ACC112 (cell line): Measurements from ENCODE around the gene SLC1A2.

Source experiments
- H2AFZ ChIP-seq: fragments of 200-600 bp; sonication (generic); one replicate; pipeline ENCODE4 v1.6.0; 2017; ENCODE audit warnings: antibody characterized with exemption, low read length; ENCODE audit not compliant: unreplicated experiment
- H3K27ac ChIP-seq: fragments of 200-600 bp; sonication (generic); 2 replicates; pipeline ENCODE4 v1.5.1; 2014; ENCODE audit warnings: low read depth, mild to moderate bottlenecking, antibody characterized with exemption, low read length, moderate library complexity
- H3K27me3 ChIP-seq: fragments of 200-600 bp; sonication (generic); 2 replicates; pipeline ENCODE4 v1.6.1; 2014; ENCODE audit warnings: mild to moderate bottlenecking, antibody characterized with exemption, low read length, moderate library complexity, mixed read lengths; ENCODE audit not compliant: insufficient read depth
- H3K36me3 ChIP-seq: fragments of 200-600 bp; sonication (generic); 2 replicates; pipeline ENCODE4 v1.6.1; 2016; ENCODE audit warnings: mild to moderate bottlenecking, antibody characterized with exemption, low read length, moderate library complexity, mixed read lengths; ENCODE audit not compliant: insufficient read depth
- H3K4me1 ChIP-seq: fragments of 200-600 bp; sonication (generic); one replicate; pipeline ENCODE4 v1.6.1; 2016; ENCODE audit warnings: low read length, mixed read lengths; ENCODE audit not compliant: insufficient read depth, unreplicated experiment, control insufficient read depth
- H3K4me3 ChIP-seq: fragments of 200-600 bp; sonication (generic); 2 replicates; pipeline ENCODE4 v1.5.1; 2014; ENCODE audit warnings: mild to moderate bottlenecking, low read depth, low read length
- H3K79me2 ChIP-seq: fragments of 200-600 bp; sonication (generic); one replicate; pipeline ENCODE4 v1.6.0; 2016; ENCODE audit warnings: low read length; ENCODE audit not compliant: control insufficient read depth, unreplicated experiment, insufficient read depth

Gene SLC1A2

GRCh38 chr11:35256296-35256695, 163.1 kb downstream of the SLC1A2 start:
- Histone ChIP-seq H2AFZ (no peak overlapping the region), H3K79me2 (no peaks in the 10 kb centered on the region), H3K27me3 (no peaks in the 10 kb centered on the region), H3K27ac (no peak overlapping the region), H3K36me3 (no peaks in the 10 kb centered on the region), H3K4me3 (no peak overlapping the region), H3K4me1 (peaks cover 12% of the 10 kb centered on the region)

- H3K4me3 ChIP-seq = no peak overlapping the region
- H3K36me3 ChIP-seq = no peaks in the 10 kb centered on the region
- no peak overlapping the region for H3K27ac ChIP-seq
- peaks cover 6% of the 10 kb centered on the region for H3K4me1 ChIP-seq
- H2AFZ ChIP-seq = no peak overlapping the region
- no peaks in the 10 kb centered on the region for H3K79me2 ChIP-seq
- no peaks in the 10 kb centered on the region for H3K27me3 ChIP-seq
These were observed 163.8 kb downstream of the SLC1A2 start for GRCh38 chr11:35255514-35255913.

GRCh38 chr11:35253237-35253636, 166.1 kb downstream of the SLC1A2 start:
- H3K79me2 ChIP-seq = no peaks in the 10 kb centered on the region
- H3K4me3 ChIP-seq = no peak overlapping the region
- H3K27me3 ChIP-seq = no peaks in the 10 kb centered on the region
- H3K4me1 ChIP-seq = no peaks in the 10 kb centered on the region
- no peaks in the 10 kb centered on the region for H3K36me3 ChIP-seq
- H3K27ac ChIP-seq = no peak overlapping the region
- no peak overlapping the region for H2AFZ ChIP-seq

GRCh38 chr11:35250621-35251020, 168.7 kb downstream of the SLC1A2 start:
- H3K79me2 ChIP-seq = no peaks in the 10 kb centered on the region
- no peaks in the 10 kb centered on the region for H3K36me3 ChIP-seq
- no peak overlapping the region for H3K27ac ChIP-seq
- H3K4me3 ChIP-seq = no peak overlapping the region
- H3K4me1 ChIP-seq = no peaks in the 10 kb centered on the region
- H2AFZ ChIP-seq = no peak overlapping the region
- no peaks in the 10 kb centered on the region for H3K27me3 ChIP-seq

GRCh38 chr11:35250192-35250591, 169.2 kb downstream of the SLC1A2 start:
- Histone ChIP-seq H3K79me2 (no peaks in the 10 kb centered on the region), H3K36me3 (no peaks in the 10 kb centered on the region), H3K4me3 (no peak overlapping the region), H2AFZ (no peak overlapping the region), H3K27me3 (no peaks in the 10 kb centered on the region), H3K4me1 (no peaks in the 10 kb centered on the region), H3K27ac (no peak overlapping the region)

GRCh38 chr11:35248558-35249323, 170.6 kb downstream of the SLC1A2 start:
- Histone ChIP-seq H3K27me3 (no peaks in the 10 kb centered on the region), H3K36me3 (no peaks in the 10 kb centered on the region), H3K4me1 (no peaks in the 10 kb centered on the region), H3K4me3 (no peak overlapping the region), H2AFZ (no peak overlapping the region), H3K79me2 (no peaks in the 10 kb centered on the region), H3K27ac (no peak overlapping the region)

GRCh38 chr11:35247863-35248262, 171.5 kb downstream of the SLC1A2 start:
- no peak overlapping the region for H3K27ac ChIP-seq
- H3K4me3 ChIP-seq = no peak overlapping the region
- H3K79me2 ChIP-seq = no peaks in the 10 kb centered on the region
- no peak overlapping the region for H2AFZ ChIP-seq
- H3K36me3 ChIP-seq = no peaks in the 10 kb centered on the region
- H3K27me3 ChIP-seq = no peaks in the 10 kb centered on the region
- no peaks in the 10 kb centered on the region for H3K4me1 ChIP-seq

GRCh38 chr11:35247428-35247827, 171.9 kb downstream of the SLC1A2 start:
- H3K36me3 ChIP-seq = no peaks in the 10 kb centered on the region
- H3K27ac ChIP-seq = no peak overlapping the region
- H3K27me3 ChIP-seq = no peaks in the 10 kb centered on the region
- no peaks in the 10 kb centered on the region for H3K4me1 ChIP-seq
- no peaks in the 10 kb centered on the region for H3K79me2 ChIP-seq
- no peak overlapping the region for H3K4me3 ChIP-seq
- no peak overlapping the region for H2AFZ ChIP-seq

- Histone ChIP-seq H3K4me3 (no peak overlapping the region), H2AFZ (no peak overlapping the region), H3K27ac (no peak overlapping the region), H3K79me2 (no peaks in the 10 kb centered on the region), H3K27me3 (no peaks in the 10 kb centered on the region), H3K36me3 (no peaks in the 10 kb centered on the region), H3K4me1 (peaks cover 4% of the 10 kb centered on the region)
These were observed 172.6 kb downstream of the SLC1A2 start for GRCh38 chr11:35246745-35247144.

- Histone ChIP-seq H3K27me3 (no peaks in the 10 kb centered on the region), H3K27ac (no peak overlapping the region), H3K79me2 (no peaks in the 10 kb centered on the region), H2AFZ (no peak overlapping the region), H3K36me3 (no peaks in the 10 kb centered on the region), H3K4me3 (no peak overlapping the region), H3K4me1 (peaks cover 4% of the 10 kb centered on the region)
These were observed 173.6 kb downstream of the SLC1A2 start for GRCh38 chr11:35245786-35246185.

GRCh38 chr11:35245056-35245455, 174.3 kb downstream of the SLC1A2 start:
- Histone ChIP-seq H3K36me3 (no peaks in the 10 kb centered on the region), H3K27me3 (no peaks in the 10 kb centered on the region), H2AFZ (no peak overlapping the region), H3K79me2 (no peaks in the 10 kb centered on the region), H3K27ac (no peak overlapping the region), H3K4me3 (no peak overlapping the region), H3K4me1 (peaks cover 4% of the 10 kb centered on the region)
